Kidney epithelial cell (primary cell): ENCODE measurements around the gene UBE2G1. TPM values are rescaled to one million over a fixed set of nuclear protein-coding genes. Genes with fewer than 3 reads are reported as not detected.

Experiments used
- DNase-seq: peaks from one replicate; pipeline ENCODE4 v3.0.0-alpha.2; 2010; ENCODE audit warnings: low read depth
- H3K27me3 ChIP-seq: 2 replicates; pipeline ENCODE4 v1.6.0; 2011; ENCODE audit warnings: low read length; ENCODE audit not compliant: control insufficient read depth, insufficient read depth
- H3K36me3 ChIP-seq: 2 replicates; pipeline ENCODE4 v1.5.1; 2011; ENCODE audit warnings: low read length; ENCODE audit not compliant: control insufficient read depth, insufficient read depth
- H3K4me3 ChIP-seq: 2 replicates; pipeline ENCODE4 v1.5.1; 2011; ENCODE audit warnings: low read depth, mild to moderate bottlenecking, control low read depth, low read length
- CTCF ChIP-seq: IDR thresholded peaks from 2 replicates; pipeline ENCODE4 v1.5.1; 2011; ENCODE audit warnings: mild to moderate bottlenecking, moderate library complexity, low read length, control low read depth, inconsistent platforms; ENCODE audit not compliant: insufficient read depth, poor library complexity, severe bottlenecking
- total RNA-seq: library from RNA; depleted of rRNA; stranded (reverse); fragments of >200 nt; gene quantifications from 2 replicates; pipeline ENCODE4 v1.2.3, GENCODE V29; 2015

The UBE2G1 gene
- total RNA-seq, 1 donor from 2014 or later = 57.3 TPM

GRCh38 chr17:4407216-4407615, 40.7 kb upstream of the UBE2G1 start:
- no peak overlapping the region for H3K4me3 ChIP-seq
- TF ChIP-seq CTCF = no peak
- no peaks in the 10 kb centered on the region for H3K27me3 ChIP-seq
- H3K36me3 ChIP-seq = no peaks in the 10 kb centered on the region
- DNase-seq = no peak

- Histone ChIP-seq H3K36me3 (no peaks in the 10 kb centered on the region), H3K27me3 (no peaks in the 10 kb centered on the region), H3K4me3 (no peak overlapping the region)
- DNase-seq = no peak
- TF ChIP-seq CTCF = no peak
Observed at GRCh38 chr17:4406386-4406785, 39.9 kb upstream of the UBE2G1 start.

GRCh38 chr17:4405699-4406098, 39.2 kb upstream of the UBE2G1 start:
- no peak overlapping the region for H3K4me3 ChIP-seq
- no peak for TF ChIP-seq CTCF
- H3K27me3 ChIP-seq = no peaks in the 10 kb centered on the region
- no peaks in the 10 kb centered on the region for H3K36me3 ChIP-seq
- no peak for DNase-seq

GRCh38 chr17:4405038-4405669, 38.7 kb upstream of the UBE2G1 start:
- DNase-seq = no peak
- TF ChIP-seq CTCF = no peak
- no peaks in the 10 kb centered on the region for H3K27me3 ChIP-seq
- H3K4me3 ChIP-seq = no peak overlapping the region
- H3K36me3 ChIP-seq = no peaks in the 10 kb centered on the region

GRCh38 chr17:4397840-4398239, 31.4 kb upstream of the UBE2G1 start:
- no peak for TF ChIP-seq CTCF
- H3K4me3 ChIP-seq = no peak overlapping the region
- H3K27me3 ChIP-seq = no peaks in the 10 kb centered on the region
- DNase-seq = no peak
- no peaks in the 10 kb centered on the region for H3K36me3 ChIP-seq

- H3K27me3 ChIP-seq = no peaks in the 10 kb centered on the region
Observed at GRCh38 chr17:4395111-4395478, 28.6 kb upstream of the UBE2G1 start.

More at GRCh38 chr17:4395111-4395478, 28.6 kb upstream of the UBE2G1 start:
- Histone ChIP-seq H3K4me3 (no peak overlapping the region), H3K36me3 (no peaks in the 10 kb centered on the region)
- no peak for TF ChIP-seq CTCF
- DNase-seq = no peak
